HG03039 (cell line): ENCODE data around the gene ARHGAP9.

Experiments
- ATAC-seq: cut with Tn5 transposase; IDR thresholded peaks from one replicate; pipeline ENCODE4 v1.9.1; 2021; ENCODE audit warnings: mild to moderate bottlenecking, moderate library complexity; ENCODE audit not compliant: unreplicated experiment

Gene ARHGAP9

GRCh38 chr12:57473886-57474285 is 5.8 kb downstream of the ARHGAP9 start:
- ATAC-seq: no peak

- no peak for ATAC-seq
Measured at GRCh38 chr12:57473392-57473791, 6.3 kb downstream of the ARHGAP9 start.

- ATAC-seq: no peak
Measured at GRCh38 chr12:57472391-57472790, 7.3 kb downstream of the ARHGAP9 start.

GRCh38 chr12:57471661-57472060 is 8.0 kb downstream of the ARHGAP9 start:
- ATAC-seq: no peak

GRCh38 chr12:57470970-57471656 is 8.6 kb downstream of the ARHGAP9 start:
- ATAC-seq: no peak

GRCh38 chr12:57470286-57470969 is 9.2 kb downstream of the ARHGAP9 start:
- no peak for ATAC-seq

GRCh38 chr12:57469296-57470164 is 10.1 kb downstream of the ARHGAP9 start:
- ATAC-seq: no peak

- no peak for ATAC-seq
Measured at GRCh38 chr12:57467915-57468314, 11.8 kb downstream of the ARHGAP9 start.

GRCh38 chr12:57467212-57467874 is 12.3 kb downstream of the ARHGAP9 start:
- no peak for ATAC-seq

- no peak for ATAC-seq
Measured at GRCh38 chr12:57465747-57466505, 13.7 kb downstream of the ARHGAP9 start.

GRCh38 chr12:57465030-57465746 is 14.5 kb downstream of the ARHGAP9 start:
- no peak for ATAC-seq

GRCh38 chr12:57464569-57464968 is 15.1 kb downstream of the ARHGAP9 start:
- no peak for ATAC-seq

GRCh38 chr12:57462912-57463253 is 16.8 kb downstream of the ARHGAP9 start:
- no peak for ATAC-seq

- ATAC-seq: peak; percentile 55
Measured at GRCh38 chr12:57462251-57462911, 17.3 kb downstream of the ARHGAP9 start.

GRCh38 chr12:57461917-57462250 is 17.8 kb downstream of the ARHGAP9 start:
- no peak for ATAC-seq

- ATAC-seq: no peak
Measured at GRCh38 chr12:57461276-57461916, 18.3 kb downstream of the ARHGAP9 start.

- no peak for ATAC-seq
Measured at GRCh38 chr12:57460841-57461275, 18.8 kb downstream of the ARHGAP9 start.

GRCh38 chr12:57460468-57460784 is 19.2 kb downstream of the ARHGAP9 start:
- ATAC-seq: no peak
